ENCODE data around the gene MYL3.

Gene MYL3

GRCh38 chr3:46876313-46877300 lies 13.4 kb upstream of the MYL3 start:
- no peak overlapping the region for H3K27ac ChIP-seq (replicated peaks)
- DNase-seq (ENCODE audit: low read depth in 1 of 2, low spot score in 1 of 2), result no peak
- H3K27me3 ChIP-seq (ENCODE audit: insufficient read depth, poor library complexity, severe bottlenecking), result peaks cover 23% of the 10 kb centered on the region
- no peak overlapping the region for H3K4me3 ChIP-seq (replicated peaks; ENCODE audit: insufficient read depth, low read length)
- TF ChIP-seq SPI1 (IDR thresholded peaks at IDR 0.05; ENCODE audit: borderline replicate concordance, low read depth), result no peak
- no peak for TF ChIP-seq CTCF (IDR thresholded peaks at IDR 0.05; ENCODE audit: insufficient read depth, low read length)
- no peak for TF ChIP-seq REST (IDR thresholded peaks at IDR 0.05; ENCODE audit: insufficient replicate concordance, low read depth)
- TF ChIP-seq GABPA (IDR thresholded peaks at IDR 0.05; ENCODE audit: low read depth), result no peak
- TF ChIP-seq POLR2AphosphoS5 (IDR thresholded peaks at IDR 0.05; ENCODE audit: low read depth), result no peak

- no peak for TF ChIP-seq REST (IDR thresholded peaks at IDR 0.05; ENCODE audit: insufficient replicate concordance, low read depth)
- TF ChIP-seq CTCF (IDR thresholded peaks at IDR 0.05; ENCODE audit: insufficient read depth, low read length), result no peak
- no peak for TF ChIP-seq SPI1 (IDR thresholded peaks at IDR 0.05; ENCODE audit: borderline replicate concordance, low read depth)
- TF ChIP-seq POLR2AphosphoS5 (IDR thresholded peaks at IDR 0.05; ENCODE audit: low read depth), result no peak
- TF ChIP-seq GABPA (IDR thresholded peaks at IDR 0.05; ENCODE audit: low read depth), result no peak
- Histone ChIP-seq H3K4me3 (replicated peaks; ENCODE audit: insufficient read depth, low read length) (no peak overlapping the region), H3K27ac (replicated peaks) (no peak overlapping the region), H3K27me3 (ENCODE audit: insufficient read depth, poor library complexity, severe bottlenecking) (peaks cover 14% of the 10 kb centered on the region)
- no peak for DNase-seq (ENCODE audit: low read depth in 1 of 2, low spot score in 1 of 2)
Measured at GRCh38 chr3:46875560-46875959, 12.3 kb upstream of the MYL3 start.

GRCh38 chr3:46874430-46874829 lies 11.2 kb upstream of the MYL3 start:
- Histone ChIP-seq H3K27ac (replicated peaks) (no peak overlapping the region), H3K27me3 (ENCODE audit: insufficient read depth, poor library complexity, severe bottlenecking) (peaks cover 7% of the 10 kb centered on the region), H3K4me3 (replicated peaks; ENCODE audit: insufficient read depth, low read length) (no peak overlapping the region)
- TF ChIP-seq REST (IDR thresholded peaks at IDR 0.05; ENCODE audit: insufficient replicate concordance, low read depth) (no peak), CTCF (IDR thresholded peaks at IDR 0.05; ENCODE audit: insufficient read depth, low read length) (no peak), GABPA (IDR thresholded peaks at IDR 0.05; ENCODE audit: low read depth) (no peak), POLR2AphosphoS5 (IDR thresholded peaks at IDR 0.05; ENCODE audit: low read depth) (no peak), SPI1 (IDR thresholded peaks at IDR 0.05; ENCODE audit: borderline replicate concordance, low read depth) (no peak)
- no peak for DNase-seq (ENCODE audit: low read depth in 1 of 2, low spot score in 1 of 2)
